ENCODE results near the gene RAPGEF2.

The RAPGEF2 gene

DNA sequence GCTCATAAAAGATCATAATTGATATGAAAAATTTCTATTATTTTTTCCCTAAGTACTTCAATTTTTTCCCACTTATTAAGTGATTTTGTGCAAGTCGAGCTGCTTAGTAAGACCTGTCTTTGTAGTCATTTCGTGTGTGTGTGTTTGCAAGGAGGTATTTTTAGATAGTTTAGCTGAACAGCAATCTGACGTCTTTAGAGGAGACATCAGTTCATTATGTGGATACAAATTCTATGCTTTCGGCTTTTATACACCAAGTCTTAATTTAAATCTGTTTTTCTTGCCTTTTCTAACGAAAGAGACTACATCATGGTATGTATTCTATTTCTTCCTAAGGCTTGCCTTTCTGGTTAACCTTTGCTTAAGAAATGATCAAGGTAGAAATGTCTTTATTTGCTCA is 179.4 kb downstream of the RAPGEF2 start:
- peaks cover 0 to 29% (median 0%) of the 10 kb centered on the region in 4 donors for H3K4me1 ChIP-seq
- no peaks in the 10 kb centered on the region for H3K36me3 ChIP-seq
- H3K4me3 ChIP-seq = no peak overlapping the region
- H3K27me3 ChIP-seq = no peaks in the 10 kb centered on the region
- intact Hi-C loops (cut with DNase I; ENCODE audit: low total_unique reads) = no loop called here
- DNase-seq = no peak
- TF ChIP-seq CTCF (IDR thresholded peaks at IDR 0.05) = no peak
- H3K9me3 ChIP-seq = no peaks in the 10 kb centered on the region
- H3K27ac ChIP-seq = no peak overlapping the region

DNA sequence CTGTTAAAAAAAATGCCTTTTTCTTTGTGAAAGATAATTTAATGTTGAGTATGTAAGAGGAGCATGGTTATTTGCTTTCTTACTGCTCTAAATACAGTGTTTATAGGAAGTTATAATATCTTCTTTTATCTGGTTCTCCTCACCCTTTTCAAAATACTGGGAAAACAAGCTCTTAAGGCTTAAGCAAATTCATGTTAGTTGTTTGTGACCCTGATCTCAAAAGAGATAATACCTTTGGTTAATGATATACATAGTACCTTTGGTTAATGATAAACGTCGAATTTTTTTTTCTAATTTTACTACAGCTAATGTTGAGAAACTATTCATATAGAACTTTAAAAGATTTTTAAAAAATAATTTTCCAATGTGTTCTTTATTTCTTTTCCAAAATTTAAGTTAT is 180.1 kb downstream of the RAPGEF2 start:
- intact Hi-C loops (cut with DNase I; ENCODE audit: low total_unique reads) = no loop called here
- no peaks in the 10 kb centered on the region for H3K9me3 ChIP-seq
- no peak overlapping the region for H3K27ac ChIP-seq
- H3K36me3 ChIP-seq = no peaks in the 10 kb centered on the region
- no peak for TF ChIP-seq CTCF (IDR thresholded peaks at IDR 0.05)
- H3K4me1 ChIP-seq = peaks cover 0 to 29% (median 0%) of the 10 kb centered on the region in 4 donors
- H3K27me3 ChIP-seq = no peaks in the 10 kb centered on the region
- DNase-seq = no peak
- no peak overlapping the region for H3K4me3 ChIP-seq

GRCh38 chr4:159283696-159284095 is 180.8 kb downstream of the RAPGEF2 start:
- no peak overlapping the region for H3K27ac ChIP-seq

DNA sequence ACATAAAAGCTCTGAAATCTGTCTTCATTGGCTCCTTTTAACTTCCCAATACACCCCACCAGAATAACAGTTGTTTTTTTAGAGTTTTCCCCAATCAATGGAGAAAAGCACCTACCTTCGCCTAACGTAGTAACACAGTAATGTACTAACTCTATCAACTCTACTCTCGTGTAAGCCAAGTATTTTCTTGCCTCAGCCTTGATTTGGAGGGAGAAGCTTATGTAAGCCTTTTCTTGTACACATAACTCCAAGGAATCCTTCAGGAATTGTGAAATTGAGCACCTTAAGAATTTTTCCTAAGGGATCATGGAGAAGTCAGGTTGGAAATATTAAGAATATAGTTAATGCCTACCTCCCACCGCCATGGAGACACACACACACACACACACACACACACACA is 181.2 kb downstream of the RAPGEF2 start:
- no peak for DNase-seq
- Histone ChIP-seq H3K4me3 (no peak overlapping the region), H3K36me3 (no peaks in the 10 kb centered on the region), H3K9me3 (no peaks in the 10 kb centered on the region), H3K27ac (no peak overlapping the region), H3K4me1 (peaks cover 0 to 29% (median 0%) of the 10 kb centered on the region in 4 donors), H3K27me3 (no peaks in the 10 kb centered on the region)
- intact Hi-C loops (cut with DNase I; ENCODE audit: low total_unique reads) = no loop called here
- TF ChIP-seq CTCF (IDR thresholded peaks at IDR 0.05) = no peak

More at GRCh38 chr4:159283696-159284095, 180.8 kb downstream of the RAPGEF2 start:
- H3K27me3 ChIP-seq = no peaks in the 10 kb centered on the region
- H3K9me3 ChIP-seq = no peaks in the 10 kb centered on the region
- no peak for TF ChIP-seq CTCF (IDR thresholded peaks at IDR 0.05)
- intact Hi-C loops (cut with DNase I; ENCODE audit: low total_unique reads) = no loop called here
- DNase-seq = no peak
- H3K4me3 ChIP-seq = no peak overlapping the region
- H3K4me1 ChIP-seq = peaks cover 0 to 29% (median 0%) of the 10 kb centered on the region in 4 donors
- no peaks in the 10 kb centered on the region for H3K36me3 ChIP-seq

DNA sequence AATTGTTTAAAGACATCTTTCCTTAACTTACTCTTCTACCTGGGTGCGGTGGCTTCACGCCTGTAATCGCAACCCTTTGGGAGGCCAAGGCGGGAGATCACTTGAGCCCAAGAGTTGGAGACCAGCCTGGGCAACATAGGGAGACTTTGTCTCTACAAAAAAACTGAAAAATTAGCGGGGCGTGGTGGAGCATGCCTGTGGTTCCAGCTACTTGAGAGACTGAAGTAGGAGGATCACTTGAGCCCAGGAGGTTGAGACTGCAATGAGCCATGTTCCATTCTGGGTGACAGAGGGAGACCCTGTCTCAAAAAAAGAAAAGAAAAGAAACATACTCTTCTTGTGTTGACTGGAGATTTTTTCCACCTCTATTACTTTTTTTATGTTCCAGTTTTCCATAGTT is 181.9 kb downstream of the RAPGEF2 start:
- DNase-seq = no peak
- Histone ChIP-seq H3K27ac (no peak overlapping the region), H3K9me3 (no peaks in the 10 kb centered on the region), H3K36me3 (no peaks in the 10 kb centered on the region), H3K4me3 (no peak overlapping the region), H3K4me1 (peaks cover 0 to 29% (median 0%) of the 10 kb centered on the region in 4 donors), H3K27me3 (no peaks in the 10 kb centered on the region)
- TF ChIP-seq CTCF (IDR thresholded peaks at IDR 0.05) = no peak
- intact Hi-C loops (cut with DNase I; ENCODE audit: low total_unique reads) = no loop called here

GRCh38 chr4:159287767-159288166 is 184.9 kb downstream of the RAPGEF2 start:
- DNase-seq = no peak
- intact Hi-C loops (cut with DNase I; ENCODE audit: low total_unique reads) = no loop called here

More at GRCh38 chr4:159287767-159288166, 184.9 kb downstream of the RAPGEF2 start:
- H3K4me1 ChIP-seq = peaks cover 0 to 15% (median 0%) of the 10 kb centered on the region in 4 donors
- H3K36me3 ChIP-seq = no peaks in the 10 kb centered on the region
- no peak overlapping the region for H3K27ac ChIP-seq
- TF ChIP-seq CTCF (IDR thresholded peaks at IDR 0.05) = no peak
- H3K27me3 ChIP-seq = no peaks in the 10 kb centered on the region
- H3K9me3 ChIP-seq = no peaks in the 10 kb centered on the region
- H3K4me3 ChIP-seq = no peak overlapping the region

All from tibial artery (tissue), 4 donors.